GM12878 (cell line): ENCODE measurements around the gene ATF7IP. TPM values are rescaled to one million over a fixed set of nuclear protein-coding genes. Genes with fewer than 3 reads are reported as not detected.

Experiments
- BACH1 ChIP-seq: fragments of 450-650 bp; IDR thresholded peaks from 2 replicates; pipeline ENCODE4 v1.6.1; 2017; ENCODE audit warnings: mild to moderate bottlenecking, borderline replicate concordance
- BRCA1 ChIP-seq: IDR thresholded peaks from 2 replicates; pipeline ENCODE4 v1.6.1; 2011; ENCODE audit warnings: low read depth, low read length, improper control_type of control experiment
- CREB1 ChIP-seq: IDR thresholded peaks from 2 replicates; pipeline ENCODE4 v1.6.1; 2012; ENCODE audit warnings: low read depth, mild to moderate bottlenecking, inconsistent platforms
- CTCF ChIP-seq, 3 experiments: IDR thresholded peaks in 2 of 3; conservative IDR thresholded peaks in 1 of 3; 2 replicates each; pipeline ENCODE4 v1.5.1; 2011; ENCODE audit warnings: low read depth in 3 of 3, low read length in 3 of 3, mild to moderate bottlenecking in 3 of 3, control low read depth in 2 of 3, moderate library complexity in 2 of 3, inconsistent platforms in 1 of 3, mixed read lengths in 1 of 3; ENCODE audit not compliant: control insufficient read depth in 2 of 3, insufficient read depth in 1 of 3; ENCODE audit errors: extremely low read depth in 1 of 3
- EGR1 ChIP-seq, 2 experiments: IDR thresholded peaks; 1 replicate in 1 of 2; 2 replicates in 1 of 2; pipeline ENCODE4 v1.6.1; 2011 to 2012; ENCODE audit warnings: low read depth in 2 of 2, low read length in 2 of 2, borderline replicate concordance in 1 of 2, mild to moderate bottlenecking in 1 of 2, moderate library complexity in 1 of 2
- EP300 ChIP-seq, 2 experiments: fragments of 150-350 bp in 1 of 2; IDR thresholded peaks; 2 replicates each; pipeline ENCODE4 v1.6.1; 2011 to 2012; ENCODE audit warnings: low read depth in 2 of 2, low read length in 2 of 2, borderline replicate concordance in 1 of 2, improper control_type of control experiment in 1 of 2, inconsistent platforms in 1 of 2; ENCODE audit not compliant: control insufficient read depth in 1 of 2
- GABPA ChIP-seq: IDR thresholded peaks from 2 replicates; pipeline ENCODE4 v1.6.1; 2014; ENCODE audit warnings: antibody characterized with exemption, low read depth, mild to moderate bottlenecking, inconsistent platforms
- HDGF ChIP-seq: fragments of 450-650 bp; IDR thresholded peaks from 2 replicates; pipeline ENCODE4 v1.6.1; 2016; ENCODE audit warnings: antibody characterized with exemption
- JUND ChIP-seq: IDR thresholded peaks from 2 replicates; pipeline ENCODE4 v1.6.1; 2012; ENCODE audit warnings: low read depth, mild to moderate bottlenecking, low read length, improper control_type of control experiment, moderate library complexity
- MEF2B ChIP-seq: fragments of 450-650 bp; IDR thresholded peaks from 2 replicates; pipeline ENCODE4 v1.6.1; 2018; ENCODE audit warnings: mild to moderate bottlenecking, moderate library complexity; ENCODE audit not compliant: partially characterized antibody, poor library complexity, severe bottlenecking
- NFIC ChIP-seq: IDR thresholded peaks from 2 replicates; pipeline ENCODE4 v1.6.1; 2012; ENCODE audit warnings: low read depth, mild to moderate bottlenecking, inconsistent platforms, low read length, moderate library complexity
- POLR2A ChIP-seq: IDR thresholded peaks from 2 replicates; pipeline ENCODE4 v1.6.1; 2011; ENCODE audit warnings: low read depth, mild to moderate bottlenecking, low read length
- POLR2AphosphoS2 ChIP-seq: IDR thresholded peaks from 2 replicates; pipeline ENCODE4 v1.6.1; 2011; ENCODE audit warnings: low read depth, mild to moderate bottlenecking, low read length, improper control_type of control experiment, moderate library complexity
- RAD51 ChIP-seq: fragments of 450-650 bp; IDR thresholded peaks from 2 replicates; pipeline ENCODE4 v1.6.1; 2016; ENCODE audit warnings: moderate library complexity, mild to moderate bottlenecking, inconsistent platforms
- RB1 ChIP-seq: fragments of 450-650 bp; formaldehyde crosslinking; IDR thresholded peaks from 2 replicates; pipeline ENCODE4 v1.6.1; 2017; ENCODE audit warnings: mild to moderate bottlenecking, borderline replicate concordance
- RFX5 ChIP-seq: IDR thresholded peaks from 2 replicates; pipeline ENCODE4 v1.6.1; 2011; ENCODE audit warnings: low read depth, low read length, improper control_type of control experiment
- SPI1 ChIP-seq: IDR thresholded peaks from 2 replicates; pipeline ENCODE4 v1.6.1; 2011; ENCODE audit warnings: low read depth, mild to moderate bottlenecking, low read length, moderate library complexity, borderline replicate concordance; ENCODE audit not compliant: insufficient read depth
- SRF ChIP-seq, 2 experiments: IDR thresholded peaks; 2 replicates each; pipeline ENCODE4 v1.6.1; 2011; ENCODE audit warnings: low read depth in 2 of 2, low read length in 2 of 2, mild to moderate bottlenecking in 1 of 2, moderate library complexity in 1 of 2
- SUZ12 ChIP-seq: fragments of 200-600 bp; sonication (generic); IDR thresholded peaks from one replicate; pipeline ENCODE4 v1.6.1; 2018; ENCODE audit warnings: antibody characterized with exemption, mild to moderate bottlenecking; ENCODE audit not compliant: unreplicated experiment
- TCF12 ChIP-seq: IDR thresholded peaks from 2 replicates; pipeline ENCODE4 v1.6.1; 2011; ENCODE audit warnings: low read depth, mild to moderate bottlenecking, low read length
- YY1 ChIP-seq: IDR thresholded peaks from 2 replicates; pipeline ENCODE4 v1.6.1; 2011; ENCODE audit warnings: low read depth, mild to moderate bottlenecking, low read length
- ZNF217 ChIP-seq: fragments of 450-650 bp; IDR thresholded peaks from 2 replicates; pipeline ENCODE4 v1.6.1; 2017; ENCODE audit warnings: antibody characterized with exemption, mild to moderate bottlenecking
- ZNF384 ChIP-seq: IDR thresholded peaks from 2 replicates; pipeline ENCODE4 v1.6.1; 2012; ENCODE audit warnings: low read depth, mild to moderate bottlenecking, low read length, improper control_type of control experiment, borderline replicate concordance
- ZNF687 ChIP-seq: fragments of 450-650 bp; IDR thresholded peaks from 2 replicates; pipeline ENCODE4 v1.6.1; 2017; ENCODE audit warnings: mild to moderate bottlenecking, moderate library complexity
- polyA plus RNA-seq, 11 experiments: library from polyadenylated mRNA; depleted of rRNA in 4 of 11; unstranded in 6 of 11; stranded (reverse) in 5 of 11; fragments of >200 nt; fragmentation: Nextera tagmentation in 4 of 11; fragmentation: Illumina TruSeq in 1 of 11; extraction: Ambion mirVana in 4 of 11; extraction: Trizol in 1 of 11; gene quantifications; 1 replicate in 1 of 11; 2 replicates in 10 of 11; pipeline versions ENCODE4 v1.2.1 to v1.2.3, GENCODE V29; 2011 to 2016; ENCODE audit warnings: inconsistent platforms in 2 of 11, missing spikeins in 2 of 11, low read depth in 1 of 11
- total RNA-seq, 4 experiments: library from RNA; depleted of rRNA in 3 of 4; stranded (reverse); fragments of >200 nt in 3 of 4; fragmentation: Illumina TruSeq in 1 of 4; extraction: Trizol in 1 of 4; gene quantifications; 2 replicates each; pipeline versions ENCODE4 v1.2.1 to v1.2.3, GENCODE V29; 2013 to 2021

The ATF7IP gene
- total and polyA plus RNA-seq, 10 of the 15 experiments (the other 5 are each of a cell fraction or from before 2014, with no cell fraction given): 6.2 to 66.6 (median 29.3) TPM

- peak; percentile 30 to 83; a peak in 2 of 4 replicates for TF ChIP-seq EP300 (IDR thresholded peaks at IDR 0.05; ENCODE audit: borderline replicate concordance in 1 of 2, control insufficient read depth in 1 of 2, low read depth in 2 of 2, low read length in 2 of 2)
- no peak for TF ChIP-seq SUZ12
- TF ChIP-seq MEF2B: peak; percentile 57
- peak; percentile 55; the same call in 1 of the 2 replicates for TF ChIP-seq TCF12
- TF ChIP-seq SRF (IDR thresholded peaks at IDR 0.05; ENCODE audit: low read depth in 2 of 2, low read length in 2 of 2): 0 out of 4 replicates have a peak, but pooled peaks of 1 of the 2 experiments have one; percentile 40
- TF ChIP-seq HDGF: peak; percentile 24; the same call in 1 of the 2 replicates
- TF ChIP-seq NFIC: peak; percentile 42
- peak; percentile 38; the same call in 1 of the 2 replicates for TF ChIP-seq BACH1
- peak in 2 of 3 experiments; percentile 27 to 32; a peak in 3 of 6 replicates for TF ChIP-seq CTCF (IDR thresholded peaks at IDR 0.05 in 2 of 3, conservative IDR thresholded peaks at IDR 0.05 in 1 of 3; ENCODE audit: control insufficient read depth in 2 of 3, extremely low read depth in 1 of 3, insufficient read depth in 1 of 3, low read depth in 3 of 3, low read length in 3 of 3)
- no peak for TF ChIP-seq JUND
- peak; percentile 91; the same call in 1 of the 2 replicates for TF ChIP-seq RB1
- TF ChIP-seq EGR1 (IDR thresholded peaks at IDR 0.05; ENCODE audit: borderline replicate concordance in 1 of 2, low read depth in 2 of 2, low read length in 2 of 2): peak in 1 of 2 experiments; percentile 86; a peak in 2 of 3 replicates
- 0 out of 2 replicates have a peak, but pooled peaks have one; percentile 11 for TF ChIP-seq SPI1
- peak; percentile 90 for TF ChIP-seq YY1
- peak; percentile 32 for TF ChIP-seq CREB1
- TF ChIP-seq GABPA: no peak
- no peak for TF ChIP-seq BRCA1
- TF ChIP-seq RAD51: peak; percentile 95
- peak; percentile 91 for TF ChIP-seq POLR2A
- 0 out of 2 replicates have a peak, but pooled peaks have one; percentile 29 for TF ChIP-seq ZNF687
- 0 out of 2 replicates have a peak, but pooled peaks have one; percentile 21 for TF ChIP-seq ZNF217
- TF ChIP-seq POLR2AphosphoS2: 0 out of 2 replicates have a peak, but pooled peaks have one; percentile 69
- TF ChIP-seq ZNF384: no peak; the same call in 1 of the 2 replicates
- no peak for TF ChIP-seq RFX5
Observed at GRCh38 chr12:14365294-14366208, at the start of gene ATF7IP (continued).
